ENCODE results near the gene CLIC2.
"Not testable (repeated sequence)": the region's sequence is repeated elsewhere in the genome, so short reads cannot be mapped to it uniquely, and the experiment has no call there.

Gene CLIC2

DNA sequence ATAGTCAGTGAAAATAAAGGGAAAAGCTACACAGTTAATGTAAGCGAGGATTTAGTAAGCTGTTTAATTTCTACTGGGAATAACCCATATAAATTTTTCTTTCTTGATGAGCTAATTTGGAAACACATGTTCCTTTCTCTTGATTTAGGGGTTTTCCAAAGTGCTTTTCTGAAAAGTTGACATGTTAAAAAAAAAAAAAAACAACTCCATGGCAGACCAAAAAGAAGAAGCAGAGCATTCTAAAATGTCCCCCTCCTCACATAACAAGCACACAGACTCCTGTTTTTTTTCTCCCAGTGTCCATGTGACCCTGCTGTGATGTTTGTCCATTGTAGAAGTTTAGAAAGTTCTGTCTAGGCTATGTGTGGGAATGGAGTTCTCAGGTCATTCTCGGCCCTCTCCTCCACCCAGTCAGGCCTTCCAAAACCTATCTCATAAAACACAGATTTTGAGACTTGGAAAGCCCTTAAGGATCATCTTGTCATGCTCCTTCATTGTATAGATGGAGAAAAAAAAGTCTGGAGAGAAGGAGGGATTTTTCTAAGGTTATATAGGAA, 792 bp downstream of the CLIC2 start:
- no peaks in the 10 kb centered on the region for H3K9me3 ChIP-seq (ENCODE audit: control insufficient read depth in 5 of 5, low read length in 5 of 5)
- H3K27me3 ChIP-seq (ENCODE audit: control insufficient read depth in 5 of 5, insufficient read depth in 4 of 5, low read length in 5 of 5) = no peaks in the 10 kb centered on the region
- H3K4me1 ChIP-seq (ENCODE audit: control insufficient read depth in 5 of 5, insufficient read depth in 5 of 5, low read length in 5 of 5) = peaks cover 0 to 8% (median 0%) of the 10 kb centered on the region in 5 donors
- H3K4me3 ChIP-seq (ENCODE audit: low read depth in 1 of 5, low read length in 5 of 5) = peak overlapping the region; percentile 30 to 72 (median 58)
- H3K9ac ChIP-seq (ENCODE audit: low read length in 5 of 5) = peak overlapping the region in 4 of 5 donors; percentile 56 to 77 (median 62)
- H3K27ac ChIP-seq (ENCODE audit: low read depth, low read length) = peak overlapping the region; percentile 89
- H3K36me3 ChIP-seq (ENCODE audit: control insufficient read depth in 5 of 5, insufficient read depth in 5 of 5, low read length in 5 of 5) = no peaks in the 10 kb centered on the region

DNA sequence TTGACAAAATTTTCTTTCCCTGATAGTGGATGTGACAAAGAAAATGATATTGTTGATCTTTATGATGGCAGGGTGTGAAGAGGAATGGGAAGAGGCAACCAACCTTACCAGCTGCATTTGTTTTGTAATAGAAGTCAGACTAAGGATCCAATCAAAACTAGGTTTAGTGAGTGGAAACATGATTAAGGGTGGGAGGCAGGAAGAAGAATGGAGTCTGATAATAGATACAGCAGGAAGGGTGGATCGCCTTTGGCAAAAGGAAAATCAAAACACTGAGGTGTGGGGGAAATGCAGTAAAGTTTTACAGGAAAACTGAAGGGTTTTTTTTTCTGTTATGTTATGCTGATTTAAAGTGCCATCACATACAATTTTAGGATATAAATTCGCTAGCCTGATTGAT, 3.4 kb downstream of the CLIC2 start:
- Histone ChIP-seq H3K27me3 (ENCODE audit: control insufficient read depth in 5 of 5, insufficient read depth in 4 of 5, low read length in 5 of 5) (no peaks in the 10 kb centered on the region), H3K4me3 (ENCODE audit: low read depth in 1 of 5, low read length in 5 of 5) (peak overlapping the region in 2 of 5 donors; percentile 25 to 72), H3K9ac (ENCODE audit: low read length in 5 of 5) (peak overlapping the region in 1 of 5 donors; percentile 35), H3K27ac (ENCODE audit: low read depth, low read length) (peak overlapping the region; percentile 89), H3K9me3 (ENCODE audit: control insufficient read depth in 5 of 5, low read length in 5 of 5) (peaks cover 0 to 3% (median 0%) of the 10 kb centered on the region in 5 donors), H3K36me3 (ENCODE audit: control insufficient read depth in 5 of 5, insufficient read depth in 5 of 5, low read length in 5 of 5) (no peaks in the 10 kb centered on the region), H3K4me1 (ENCODE audit: control insufficient read depth in 5 of 5, insufficient read depth in 5 of 5, low read length in 5 of 5) (peaks cover 0 to 8% (median 0%) of the 10 kb centered on the region in 5 donors)

DNA sequence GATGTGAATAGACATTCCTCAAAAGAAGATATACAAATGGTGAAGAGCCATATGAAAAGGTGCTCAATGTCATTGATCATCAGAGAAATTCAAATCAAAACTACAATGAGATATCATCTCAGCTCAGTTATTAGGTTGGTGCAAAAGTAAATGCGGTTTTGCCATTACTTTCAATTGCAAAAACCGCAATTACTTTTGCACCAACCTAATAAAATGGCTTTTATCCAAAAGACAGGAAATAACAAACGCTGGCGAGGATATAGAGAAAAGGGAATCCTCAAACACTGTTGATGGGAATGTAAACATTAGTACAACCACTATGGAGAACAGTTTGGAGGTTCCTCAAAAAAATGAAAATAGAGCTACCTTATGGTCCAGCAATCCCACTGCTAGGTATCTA, 5.1 kb downstream of the CLIC2 start:
- Histone ChIP-seq H3K4me1 (ENCODE audit: control insufficient read depth in 5 of 5, insufficient read depth in 5 of 5, low read length in 5 of 5) (no peaks in the 10 kb centered on the region), H3K9me3 (ENCODE audit: control insufficient read depth in 5 of 5, low read length in 5 of 5) (peaks cover 0 to 3% (median 0%) of the 10 kb centered on the region in 5 donors), H3K4me3 (ENCODE audit: low read depth in 1 of 5, low read length in 5 of 5) (no peak overlapping the region), H3K27me3 (ENCODE audit: control insufficient read depth in 5 of 5, insufficient read depth in 4 of 5, low read length in 5 of 5) (no peaks in the 10 kb centered on the region), H3K9ac (ENCODE audit: low read length in 5 of 5) (no peak overlapping the region), H3K36me3 (ENCODE audit: control insufficient read depth in 5 of 5, insufficient read depth in 5 of 5, low read length in 5 of 5) (no peaks in the 10 kb centered on the region), H3K27ac (ENCODE audit: low read depth, low read length) (no peak overlapping the region)

DNA sequence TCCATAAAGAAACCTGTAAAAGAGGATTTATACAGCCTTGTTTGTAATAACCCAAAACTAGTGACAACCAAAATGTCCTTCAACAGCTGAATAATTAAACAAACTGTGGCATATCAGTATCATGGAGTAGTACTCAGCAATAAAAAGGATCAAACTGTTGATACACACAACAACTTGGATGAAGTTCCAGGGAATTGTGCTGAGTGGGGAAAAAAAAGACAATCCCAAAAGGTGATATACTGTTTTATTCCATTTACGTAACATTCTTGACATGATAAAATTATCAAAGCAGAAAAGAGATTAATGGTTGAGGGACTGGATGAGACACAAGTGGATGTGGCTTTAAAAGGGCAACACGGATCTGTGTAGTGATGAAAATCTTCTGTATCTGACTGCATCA, 7.8 kb downstream of the CLIC2 start:
- no peaks in the 10 kb centered on the region for H3K36me3 ChIP-seq (ENCODE audit: control insufficient read depth in 5 of 5, insufficient read depth in 5 of 5, low read length in 5 of 5)
- H3K27me3 ChIP-seq (ENCODE audit: control insufficient read depth in 5 of 5, insufficient read depth in 4 of 5, low read length in 5 of 5) = no peaks in the 10 kb centered on the region
- no peak overlapping the region for H3K27ac ChIP-seq (ENCODE audit: low read depth, low read length)
- H3K4me3 ChIP-seq (ENCODE audit: low read depth in 1 of 5, low read length in 5 of 5) = no peak overlapping the region
- no peaks in the 10 kb centered on the region for H3K4me1 ChIP-seq (ENCODE audit: control insufficient read depth in 5 of 5, insufficient read depth in 5 of 5, low read length in 5 of 5)
- H3K9me3 ChIP-seq (ENCODE audit: control insufficient read depth in 5 of 5, low read length in 5 of 5) = peaks cover 0 to 3% (median 0%) of the 10 kb centered on the region in 5 donors
- no peak overlapping the region for H3K9ac ChIP-seq (ENCODE audit: low read length in 5 of 5)

DNA sequence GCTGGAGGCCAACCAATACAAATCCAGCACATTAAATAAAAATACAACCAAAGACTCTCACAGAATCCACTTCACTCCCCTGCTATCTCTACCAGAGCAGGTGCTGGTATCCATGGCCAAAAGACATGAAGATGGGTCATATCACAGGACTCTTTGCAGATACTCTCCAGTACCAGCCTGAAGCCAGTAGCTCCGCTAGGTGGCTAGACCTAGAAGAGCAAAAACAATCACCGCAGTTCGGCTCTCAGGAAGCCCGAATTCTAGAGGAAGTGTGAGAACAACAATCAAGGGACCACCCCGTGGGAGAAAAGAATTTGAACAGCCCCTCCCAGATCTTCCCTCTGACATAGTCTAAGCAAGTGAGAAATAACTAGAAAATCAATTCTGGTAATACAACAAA, 20.2 kb downstream of the CLIC2 start:
- no peaks in the 10 kb centered on the region for H3K36me3 ChIP-seq (ENCODE audit: control insufficient read depth in 5 of 5, insufficient read depth in 5 of 5, low read length in 5 of 5)
- H3K9me3 ChIP-seq (ENCODE audit: control insufficient read depth in 5 of 5, low read length in 5 of 5) = peaks cover 0 to 12% (median 2%) of the 10 kb centered on the region in 5 donors
- no peak overlapping the region for H3K27ac ChIP-seq (ENCODE audit: low read depth, low read length)
- H3K4me3 ChIP-seq (ENCODE audit: low read depth in 1 of 5, low read length in 5 of 5) = no peak overlapping the region
- H3K9ac ChIP-seq (ENCODE audit: low read length in 5 of 5) = no peak overlapping the region
- H3K4me1 ChIP-seq (ENCODE audit: control insufficient read depth in 5 of 5, insufficient read depth in 5 of 5, low read length in 5 of 5) = peaks cover 0 to 2% (median 0%) of the 10 kb centered on the region in 5 donors
- no peaks in the 10 kb centered on the region for H3K27me3 ChIP-seq (ENCODE audit: control insufficient read depth in 5 of 5, insufficient read depth in 4 of 5, low read length in 5 of 5)

DNA sequence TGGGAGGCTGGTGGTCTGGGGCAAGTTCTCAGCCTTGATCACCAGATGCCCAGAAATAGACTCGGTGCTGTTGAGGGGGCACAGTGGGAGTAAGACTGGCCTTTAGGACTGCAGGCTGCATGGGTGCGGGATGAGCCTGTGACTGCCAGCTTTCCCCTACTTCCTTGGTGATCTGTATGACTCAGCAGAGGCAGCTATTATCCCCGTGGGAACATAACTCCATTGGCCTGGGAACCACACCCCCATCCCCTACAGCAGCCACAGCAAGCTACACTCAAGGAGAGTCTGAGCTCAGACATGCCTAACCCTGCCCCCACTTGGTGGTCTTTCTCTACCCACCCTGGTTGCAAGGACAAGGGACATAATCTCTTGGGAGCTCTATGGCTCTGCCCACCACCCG, 20.6 kb downstream of the CLIC2 start:
- Histone ChIP-seq H3K9me3 (ENCODE audit: control insufficient read depth in 5 of 5, low read length in 5 of 5) (peaks cover 0 to 12% (median 2%) of the 10 kb centered on the region in 5 donors), H3K4me1 (ENCODE audit: control insufficient read depth in 5 of 5, insufficient read depth in 5 of 5, low read length in 5 of 5) (peaks cover 0 to 2% (median 0%) of the 10 kb centered on the region in 5 donors), H3K27me3 (ENCODE audit: control insufficient read depth in 5 of 5, insufficient read depth in 4 of 5, low read length in 5 of 5) (no peaks in the 10 kb centered on the region), H3K9ac (ENCODE audit: low read length in 5 of 5) (no peak overlapping the region), H3K4me3 (ENCODE audit: low read depth in 1 of 5, low read length in 5 of 5) (no peak overlapping the region), H3K27ac (ENCODE audit: low read depth, low read length) (no peak overlapping the region), H3K36me3 (ENCODE audit: control insufficient read depth in 5 of 5, insufficient read depth in 5 of 5, low read length in 5 of 5) (no peaks in the 10 kb centered on the region)

DNA sequence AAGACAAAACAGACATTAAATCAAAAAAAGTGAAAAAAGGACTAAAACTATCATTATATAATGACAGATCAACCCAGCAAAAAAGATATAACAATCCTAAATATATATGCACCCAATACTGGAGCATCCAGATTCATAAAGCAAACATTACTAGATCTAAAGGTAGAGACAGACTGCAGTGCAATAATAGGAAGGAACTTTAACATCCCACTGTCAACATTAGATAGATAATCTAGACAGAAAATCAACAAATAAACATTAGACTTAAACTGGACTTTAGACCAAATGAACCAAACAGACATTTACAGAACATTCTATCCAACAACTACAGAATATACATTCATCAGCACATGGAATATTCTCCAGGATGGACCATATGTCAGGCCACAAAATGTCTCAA, 40.6 kb downstream of the CLIC2 start:
- Histone ChIP-seq H3K36me3 (ENCODE audit: control insufficient read depth in 5 of 5, insufficient read depth in 5 of 5, low read length in 5 of 5) (peaks cover 0 to 9% (median 0%) of the 10 kb centered on the region in 5 donors), H3K4me3 (ENCODE audit: low read depth in 1 of 5, low read length in 5 of 5) (no peak overlapping the region), H3K4me1 (ENCODE audit: control insufficient read depth in 5 of 5, insufficient read depth in 5 of 5, low read length in 5 of 5) (no peaks in the 10 kb centered on the region), H3K27ac (ENCODE audit: low read depth, low read length) (no peak overlapping the region), H3K9me3 (ENCODE audit: control insufficient read depth in 5 of 5, low read length in 5 of 5) (no peaks in the 10 kb centered on the region), H3K9ac (ENCODE audit: low read length in 5 of 5) (no peak overlapping the region), H3K27me3 (ENCODE audit: control insufficient read depth in 5 of 5, insufficient read depth in 4 of 5, low read length in 5 of 5) (no peaks in the 10 kb centered on the region)

DNA sequence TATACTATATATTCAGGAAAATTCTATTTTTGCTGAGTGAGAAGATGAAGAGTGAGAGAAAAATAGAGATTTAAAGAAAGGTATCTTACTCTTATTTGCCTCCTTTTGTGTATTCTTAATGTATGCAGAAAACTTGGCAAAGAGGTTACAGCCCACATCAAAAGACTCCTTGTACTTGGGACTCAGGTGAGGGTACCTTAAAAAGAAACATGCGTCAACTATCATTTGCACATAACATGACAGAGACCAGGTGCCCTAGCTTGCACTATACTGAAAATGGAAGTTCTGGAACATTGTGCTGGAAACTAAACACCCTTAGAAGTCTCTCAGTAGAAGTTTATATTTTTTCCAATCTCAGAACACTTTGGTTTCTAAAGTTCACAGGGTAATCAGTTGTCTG, 54.5 kb downstream of the CLIC2 start:
- no peak overlapping the region for H3K27ac ChIP-seq (ENCODE audit: low read depth, low read length)
- H3K9ac ChIP-seq (ENCODE audit: low read length in 5 of 5) = no peak overlapping the region
- peaks cover 0 to 16% (median 9%) of the 10 kb centered on the region in 5 donors for H3K36me3 ChIP-seq (ENCODE audit: control insufficient read depth in 5 of 5, insufficient read depth in 5 of 5, low read length in 5 of 5)
- no peaks in the 10 kb centered on the region for H3K4me1 ChIP-seq (ENCODE audit: control insufficient read depth in 5 of 5, insufficient read depth in 5 of 5, low read length in 5 of 5)
- H3K4me3 ChIP-seq (ENCODE audit: low read depth in 1 of 5, low read length in 5 of 5) = no peak overlapping the region
- H3K27me3 ChIP-seq (ENCODE audit: control insufficient read depth in 5 of 5, insufficient read depth in 4 of 5, low read length in 5 of 5) = no peaks in the 10 kb centered on the region
- H3K9me3 ChIP-seq (ENCODE audit: control insufficient read depth in 5 of 5, low read length in 5 of 5) = no peaks in the 10 kb centered on the region

DNA sequence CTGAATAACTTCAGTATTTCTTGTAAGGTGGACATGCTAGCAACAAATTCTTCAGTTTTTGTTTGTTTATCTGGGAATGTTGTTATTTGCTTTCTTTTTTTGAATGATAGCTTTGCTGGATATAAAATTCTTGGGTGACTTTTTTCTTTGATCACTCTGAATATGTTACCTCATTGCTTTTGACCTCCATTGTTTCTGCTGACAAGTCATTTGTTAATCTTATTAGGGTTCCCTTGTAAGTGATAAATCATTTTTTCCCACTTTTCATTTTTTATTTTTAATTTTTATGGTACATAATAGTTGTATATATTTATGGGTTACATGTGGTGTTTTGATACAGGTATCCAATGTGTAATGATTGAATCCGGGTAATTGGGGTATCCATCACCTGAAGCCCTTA, 63.4 kb downstream of the CLIC2 start:
- no peak overlapping the region for H3K9ac ChIP-seq (ENCODE audit: low read length in 5 of 5)
- H3K27me3 ChIP-seq (ENCODE audit: control insufficient read depth in 5 of 5, insufficient read depth in 4 of 5, low read length in 5 of 5) = no peaks in the 10 kb centered on the region
- no peaks in the 10 kb centered on the region for H3K4me1 ChIP-seq (ENCODE audit: control insufficient read depth in 5 of 5, insufficient read depth in 5 of 5, low read length in 5 of 5)
- H3K27ac ChIP-seq (ENCODE audit: low read depth, low read length) = no peak overlapping the region
- H3K36me3 ChIP-seq (ENCODE audit: control insufficient read depth in 5 of 5, insufficient read depth in 5 of 5, low read length in 5 of 5) = no peaks in the 10 kb centered on the region
- H3K4me3 ChIP-seq (ENCODE audit: low read depth in 1 of 5, low read length in 5 of 5) = no peak overlapping the region
- H3K9me3 ChIP-seq (ENCODE audit: control insufficient read depth in 5 of 5, low read length in 5 of 5) = peaks cover 0 to 5% (median 2%) of the 10 kb centered on the region in 5 donors

DNA sequence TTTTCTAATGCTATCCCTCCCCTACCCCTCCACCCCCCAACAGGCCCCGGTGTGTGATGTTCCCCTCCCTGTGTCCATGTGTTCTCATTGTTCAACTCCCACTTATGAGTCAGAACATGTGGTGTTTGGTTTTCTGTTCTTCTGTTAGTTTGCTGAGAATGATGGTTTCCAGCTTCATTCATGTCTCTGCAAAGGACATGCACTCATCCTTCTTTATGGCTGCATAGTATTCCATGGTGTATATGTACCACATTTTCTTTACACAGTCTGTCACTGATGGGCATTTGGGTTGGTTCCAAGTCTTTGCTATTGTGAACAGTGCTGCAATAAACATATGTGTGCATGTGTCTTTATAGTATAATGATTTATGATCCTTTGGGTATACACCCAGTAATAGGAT, 66.4 kb downstream of the CLIC2 start:
- H3K27me3 ChIP-seq (ENCODE audit: control insufficient read depth in 5 of 5, insufficient read depth in 4 of 5, low read length in 5 of 5); H3K4me3 ChIP-seq (ENCODE audit: low read depth in 1 of 5, low read length in 5 of 5); H3K9ac ChIP-seq (ENCODE audit: low read length in 5 of 5); H3K27ac ChIP-seq (ENCODE audit: low read depth, low read length); H3K4me1 ChIP-seq (ENCODE audit: control insufficient read depth in 5 of 5, insufficient read depth in 5 of 5, low read length in 5 of 5); H3K9me3 ChIP-seq (ENCODE audit: control insufficient read depth in 5 of 5, low read length in 5 of 5); H3K36me3 ChIP-seq (ENCODE audit: control insufficient read depth in 5 of 5, insufficient read depth in 5 of 5, low read length in 5 of 5): not testable (repeated sequence)
